Tibial nerve (tissue), 4 donors: ENCODE measurements around the gene UBE4A.

Experiments used
- CTCF ChIP-seq, 5 experiments: fragments of 200-600 bp in 3 of 5; fragments of 450-650 bp in 2 of 5; sonication (generic) in 3 of 5; IDR thresholded peaks; one replicate each; pipeline ENCODE4 v1.5.1; 2016 to 2019; ENCODE audit warnings: antibody characterized with exemption in 5 of 5, mild to moderate bottlenecking in 3 of 5, moderate library complexity in 2 of 5
- EP300 ChIP-seq, 2 donors: sonication (generic); formaldehyde crosslinking; IDR thresholded peaks; one replicate each; pipeline ENCODE4 v1.6.1; 2017; ENCODE audit warnings: antibody characterized with exemption in 2 of 2, mild to moderate bottlenecking in 1 of 2

- TF ChIP-seq CTCF (IDR thresholded peaks at IDR 0.05) (no peak), EP300 (IDR thresholded peaks at IDR 0.05) (no peak)
Observed at GRCh38 chr11:118412921-118413320, 53.5 kb downstream of the UBE4A start.
